ENCODE data around the gene KRTCAP3.

GRCh38 chr2:27492557-27492956 is 50.4 kb downstream of the KRTCAP3 start:
- TF ChIP-seq CTCF (conservative IDR thresholded peaks at IDR 0.05; ENCODE audit: low read depth, low read length) (no peak), POLR2A (IDR thresholded peaks at IDR 0.05; ENCODE audit: low read depth, low read length) (no peak), RFX5 (IDR thresholded peaks at IDR 0.05; ENCODE audit: low read depth, low read length) (no peak), CEBPB (IDR thresholded peaks at IDR 0.05; ENCODE audit: low read depth, low read length) (no peak), RAD21 (IDR thresholded peaks at IDR 0.05; ENCODE audit: low read length) (no peak), MXI1 (IDR thresholded peaks at IDR 0.05; ENCODE audit: borderline replicate concordance, low read depth, low read length) (no peak), FOS (IDR thresholded peaks at IDR 0.05; ENCODE audit: low read depth, low read length) (no peak), USF2 (IDR thresholded peaks at IDR 0.05; ENCODE audit: low read depth, low read length) (no peak), ELK1 (IDR thresholded peaks at IDR 0.05; ENCODE audit: borderline replicate concordance, low read depth, low read length) (no peak), CHD1 (IDR thresholded peaks at IDR 0.05; ENCODE audit: low read depth, low read length) (no peak), MAZ (IDR thresholded peaks at IDR 0.05; ENCODE audit: borderline replicate concordance, low read depth, low read length) (no peak), MAFK (IDR thresholded peaks at IDR 0.05; ENCODE audit: low read depth, low read length) (no peak)

All from IMR-90 (cell line).